Calu3 (cell line): Measurements from ENCODE around the gene ATP11C. TPM values are rescaled to one million over a fixed set of nuclear protein-coding genes. Genes with fewer than 3 reads are reported as not detected.

ENCODE experiments used
- BruUV-seq: library from RNA; stranded (reverse); fragments of 400-500 nt; replicated peaks from 2 replicates; lab custom pipeline; 2021; lab: Mats Ljungman, UMichigan
- CTCF ChIA-PET: fragments of 300-600 bp; sonication (Branson Sonifier 250); formaldehyde crosslinking; loops from one replicate; lab custom pipeline; 2022; ENCODE audit warnings: antibody characterized with exemption; lab: Charles Lee
- DNase-seq: peaks from one replicate; pipeline ENCODE4 v3.0.0; 2022
- H3K27ac Mint-ChIP-seq: one replicate; pipeline ENCODE4 v1.8.0; 2022; ENCODE audit warnings: mixed read lengths; ENCODE audit not compliant: unreplicated experiment
- H3K27me3 Mint-ChIP-seq: one replicate; pipeline ENCODE4 v1.8.0; 2022; ENCODE audit warnings: mixed read lengths; ENCODE audit not compliant: unreplicated experiment
- H3K36me3 Mint-ChIP-seq: one replicate; pipeline ENCODE4 v1.8.0; 2022; ENCODE audit warnings: mild to moderate bottlenecking, moderate library complexity, mixed read lengths; ENCODE audit not compliant: insufficient read depth, unreplicated experiment
- H3K4me1 Mint-ChIP-seq: one replicate; pipeline ENCODE4 v1.8.0; 2022; ENCODE audit warnings: mild to moderate bottlenecking, low read depth, mixed read lengths; ENCODE audit not compliant: unreplicated experiment
- H3K4me3 Mint-ChIP-seq: one replicate; pipeline ENCODE4 v1.8.0; 2022; ENCODE audit warnings: mild to moderate bottlenecking, low read depth, moderate library complexity, mixed read lengths; ENCODE audit not compliant: unreplicated experiment
- H3K9me3 Mint-ChIP-seq: one replicate; pipeline ENCODE4 v1.8.0; 2022; ENCODE audit warnings: low read depth, mixed read lengths; ENCODE audit not compliant: unreplicated experiment
- CTCF ChIP-seq: fragments of 200-600 bp; IDR thresholded peaks from one replicate; pipeline ENCODE4 v1.8.0; 2022; ENCODE audit warnings: antibody characterized with exemption; ENCODE audit not compliant: unreplicated experiment
- intact Hi-C: fragments of 100-400 bp; cut with micrococcal nuclease; formaldehyde crosslinking; loops from one replicate; pipeline ENCODE4 v1.10.0; 2022; ENCODE audit not compliant: unreplicated experiment
- total RNA-seq: library from RNA; stranded (reverse); gene quantifications from 2 replicates; pipeline ENCODE4 v1.2.3, GENCODE V29; 2022

ATP11C gene
- total RNA-seq, 1 experiment from 2014 or later = 19.7 TPM

- Mint-ChIP-seq H3K36me3 (no peaks in the 10 kb centered on the region), H3K9me3 (no peaks in the 10 kb centered on the region), H3K27me3 (no peaks in the 10 kb centered on the region), H3K27ac (no peak overlapping the region), H3K4me3 (no peak overlapping the region), H3K4me1 (no peaks in the 10 kb centered on the region)
- CTCF ChIA-PET = no interaction called here
- BruUV-seq = no TSS peak
- TF ChIP-seq CTCF = no peak
- DNase-seq = no peak
- intact Hi-C loops = no loop called here
Measured at GRCh38 chrX:139903210-139903609, 29.6 kb downstream of the ATP11C start.

- H3K4me3 Mint-ChIP-seq = no peak overlapping the region
- CTCF ChIA-PET = no interaction called here
- H3K9me3 Mint-ChIP-seq = no peaks in the 10 kb centered on the region
- no TSS peak for BruUV-seq
- no peak for TF ChIP-seq CTCF
- intact Hi-C loops = no loop called here
- H3K4me1 Mint-ChIP-seq = no peaks in the 10 kb centered on the region
- H3K27me3 Mint-ChIP-seq = no peaks in the 10 kb centered on the region
- no peaks in the 10 kb centered on the region for H3K36me3 Mint-ChIP-seq
- DNase-seq = no peak
- H3K27ac Mint-ChIP-seq = no peak overlapping the region
Measured at GRCh38 chrX:139902559-139902958, 30.3 kb downstream of the ATP11C start.

DNA sequence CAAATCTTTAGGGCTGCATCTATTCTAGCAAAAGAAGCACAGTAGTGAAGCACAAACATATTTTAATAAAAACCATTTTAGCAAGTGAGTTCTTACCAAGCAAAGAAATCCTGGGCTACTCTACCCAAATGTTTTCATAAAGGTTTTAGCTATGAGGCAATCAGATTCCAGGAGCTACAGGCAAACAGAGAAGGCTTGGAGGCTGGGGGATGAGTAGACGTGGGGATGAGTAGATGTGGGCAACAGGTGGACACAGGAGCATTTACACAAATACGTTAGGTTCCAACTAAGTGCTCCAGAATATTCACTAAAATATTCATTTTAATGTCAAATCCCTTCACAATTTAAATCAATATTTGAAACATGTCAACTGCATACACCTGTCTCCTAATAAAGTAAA is 34.5 kb downstream of the ATP11C start:
- no TSS peak for BruUV-seq
- H3K36me3 Mint-ChIP-seq = peaks cover 8% of the 10 kb centered on the region
- H3K4me1 Mint-ChIP-seq = no peaks in the 10 kb centered on the region
- intact Hi-C loops = no loop called here
- H3K27me3 Mint-ChIP-seq = no peaks in the 10 kb centered on the region
- H3K27ac Mint-ChIP-seq = no peak overlapping the region
- CTCF ChIA-PET = interaction anchor here (0.5 kb wide), 1 partner anchor 29 kb away, joined by 3 read pairs; no protein-coding TSS in a partner anchor
- no peaks in the 10 kb centered on the region for H3K9me3 Mint-ChIP-seq
- no peak for DNase-seq
- TF ChIP-seq CTCF = no peak
- no peak overlapping the region for H3K4me3 Mint-ChIP-seq

GRCh38 chrX:139892512-139892911 is 40.3 kb downstream of the ATP11C start:
- BruUV-seq = no TSS peak
- CTCF ChIA-PET = no interaction called here
- Mint-ChIP-seq H3K27me3 (no peaks in the 10 kb centered on the region), H3K27ac (no peak overlapping the region), H3K4me3 (no peak overlapping the region), H3K9me3 (no peaks in the 10 kb centered on the region), H3K4me1 (peaks cover 10% of the 10 kb centered on the region), H3K36me3 (peaks cover 8% of the 10 kb centered on the region)
- DNase-seq = no peak
- intact Hi-C loops = loop anchor here (5.0 kb wide), 1 partner anchor 65 kb away; no protein-coding TSS in a partner anchor
- TF ChIP-seq CTCF = no peak
